ENCODE results near the gene SNTA1. TPM values are rescaled to one million over a fixed set of nuclear protein-coding genes. Genes with fewer than 3 reads are reported as not detected.
"Not testable (repeated sequence)": the region's sequence is repeated elsewhere in the genome, so short reads cannot be mapped to it uniquely, and the experiment has no call there.

SNTA1 gene
- total RNA-seq, 2 experiments from 2014 or later, result 36.6 to 44.8 TPM

DNA sequence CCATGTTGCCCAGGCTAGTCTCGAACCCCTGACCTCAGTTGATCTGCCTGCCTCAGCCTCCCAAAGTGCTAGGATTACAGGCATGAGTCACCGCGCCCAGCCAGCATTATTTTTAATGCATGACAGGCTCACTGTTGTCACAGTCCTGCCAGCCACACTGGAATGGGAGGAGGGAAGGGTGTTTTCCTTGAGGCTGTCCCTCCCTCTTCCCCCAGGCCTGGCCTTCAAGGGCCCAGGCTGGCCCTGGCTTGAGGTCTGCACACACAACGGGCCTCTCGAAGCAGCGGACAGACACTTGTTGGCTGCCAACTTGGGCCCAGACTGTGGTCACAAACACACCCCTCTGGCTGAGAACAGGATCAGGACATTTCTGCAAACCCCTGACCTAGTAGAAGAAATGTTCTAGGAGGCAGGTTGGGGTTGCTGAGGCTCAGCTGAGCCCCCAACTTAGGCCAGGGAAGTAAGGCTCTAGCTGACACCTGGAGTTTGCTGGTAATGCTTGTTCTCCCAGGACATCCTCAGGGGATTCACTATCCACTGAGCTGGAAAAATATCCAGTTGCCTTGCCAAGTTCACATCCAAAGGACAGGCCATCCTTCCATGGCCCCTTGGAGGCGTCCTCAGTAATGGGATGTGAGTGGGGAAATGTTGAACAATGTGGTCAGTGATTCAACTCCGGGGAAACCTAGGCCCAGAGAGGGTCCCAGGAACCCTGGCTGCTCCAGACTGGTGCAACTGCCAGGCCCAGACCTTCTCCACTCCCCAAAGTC is 9.9 kb downstream of the SNTA1 start:
- no TSS peak for BruUV-seq (replicated peaks)
- CTCF ChIA-PET (ENCODE audit: unreplicated experiment), result no interaction called here
- TF ChIP-seq EZH2phosphoT487 (IDR thresholded peaks at IDR 0.05; ENCODE audit: borderline replicate concordance, low read depth, low read length) (no peak), CTCF (conservative IDR thresholded peaks at IDR 0.05; ENCODE audit: low read length) (no peak)
- POLR2A ChIA-PET, result interaction anchor here (0.6 to 1.1 kb wide), 2 partner anchors 10 to 12 kb away, joined by 4 to 5 read pairs; partner anchors contain the start of gene SNTA1
- Histone ChIP-seq H3K4me1 (ENCODE audit: insufficient read depth, low read length, poor library complexity, severe bottlenecking) (peaks cover 5% of the 10 kb centered on the region), H3K4me3 (ENCODE audit: low read depth, low read length, poor library complexity, severe bottlenecking) (no peak overlapping the region), H4K20me1 (ENCODE audit: insufficient read depth, low read length) (no peaks in the 10 kb centered on the region), H3K36me3 (ENCODE audit: insufficient read depth, low read length) (peaks cover 77% of the 10 kb centered on the region), H3K9me3 (ENCODE audit: low read length) (no peaks in the 10 kb centered on the region), H3K4me2 (ENCODE audit: low read length) (no peak overlapping the region), H2AFZ (ENCODE audit: low read length) (no peak overlapping the region), H3K79me2 (ENCODE audit: insufficient read depth, low read depth, low read length) (no peaks in the 10 kb centered on the region), H3K9me2 (ENCODE audit: insufficient read depth, low read length) (no peaks in the 10 kb centered on the region), H3K27ac (ENCODE audit: low read depth, low read length, poor library complexity, severe bottlenecking) (no peak overlapping the region)
- no peak for DNase-seq (ENCODE audit: low spot score)
- intact Hi-C loops (cut with micrococcal nuclease; ENCODE audit: unreplicated experiment), result no loop called here

DNA sequence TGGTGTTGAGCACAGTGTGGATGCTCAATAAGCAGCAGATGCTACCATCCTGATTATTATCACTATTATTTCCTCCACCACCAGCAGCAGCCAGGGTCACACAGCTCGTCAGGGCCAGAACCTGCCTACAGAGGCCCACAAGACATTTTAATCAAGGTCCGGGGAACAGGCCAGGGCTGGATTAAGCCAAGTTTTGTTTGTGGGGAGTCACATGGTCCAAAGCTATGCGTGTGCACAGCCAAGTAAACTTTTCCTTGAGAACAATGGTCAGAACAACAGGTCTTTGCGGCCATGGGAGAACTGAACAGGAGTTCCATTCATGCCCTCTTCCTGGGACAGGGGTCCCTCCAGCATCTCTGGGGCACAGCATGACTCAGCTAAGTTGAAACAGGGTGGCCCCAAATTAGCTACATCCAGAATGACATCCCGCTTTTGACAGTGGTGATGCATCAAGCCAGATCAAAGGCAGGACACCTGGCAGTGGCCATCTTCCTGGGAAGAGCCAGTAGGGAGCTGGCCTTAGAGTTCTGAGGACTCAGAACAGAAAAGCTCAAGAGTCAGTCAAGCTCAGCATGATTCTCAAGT is 11.7 kb downstream of the SNTA1 start:
- BruUV-seq (replicated peaks), result no TSS peak
- POLR2A ChIA-PET, result interaction anchor here (0.6 kb wide), 1 partner anchor 931 kb away, joined by 3 read pairs; no protein-coding TSS in a partner anchor
- peaks cover 79% of the 10 kb centered on the region for H3K36me3 ChIP-seq (ENCODE audit: insufficient read depth, low read length)
- H3K4me3 ChIP-seq (ENCODE audit: low read depth, low read length, poor library complexity, severe bottlenecking), result no peak overlapping the region
- H3K4me2 ChIP-seq (ENCODE audit: low read length), result no peak overlapping the region
- no peaks in the 10 kb centered on the region for H3K9me3 ChIP-seq (ENCODE audit: low read length)
- DNase-seq (ENCODE audit: low spot score), result no peak
- TF ChIP-seq CTCF (conservative IDR thresholded peaks at IDR 0.05; ENCODE audit: low read length) (no peak), EZH2phosphoT487 (IDR thresholded peaks at IDR 0.05; ENCODE audit: borderline replicate concordance, low read depth, low read length) (no peak)
- CTCF ChIA-PET (ENCODE audit: unreplicated experiment), result no interaction called here
- H2AFZ ChIP-seq (ENCODE audit: low read length), result no peak overlapping the region
- H3K9me2 ChIP-seq (ENCODE audit: insufficient read depth, low read length), result no peaks in the 10 kb centered on the region
- no peaks in the 10 kb centered on the region for H3K4me1 ChIP-seq (ENCODE audit: insufficient read depth, low read length, poor library complexity, severe bottlenecking)
- no peak overlapping the region for H3K27ac ChIP-seq (ENCODE audit: low read depth, low read length, poor library complexity, severe bottlenecking)
- no peaks in the 10 kb centered on the region for H4K20me1 ChIP-seq (ENCODE audit: insufficient read depth, low read length)
- intact Hi-C loops (cut with micrococcal nuclease; ENCODE audit: unreplicated experiment), result no loop called here
- no peaks in the 10 kb centered on the region for H3K79me2 ChIP-seq (ENCODE audit: insufficient read depth, low read depth, low read length)

GRCh38 chr20:33423875-33424274 is 19.7 kb downstream of the SNTA1 start:
- CTCF ChIA-PET (ENCODE audit: unreplicated experiment); DNase-seq (ENCODE audit: low spot score); H3K9me2 ChIP-seq (ENCODE audit: insufficient read depth, low read length); intact Hi-C loops (cut with micrococcal nuclease; ENCODE audit: unreplicated experiment); H3K4me2 ChIP-seq (ENCODE audit: low read length); BruUV-seq (replicated peaks); H3K4me1 ChIP-seq (ENCODE audit: insufficient read depth, low read length, poor library complexity, severe bottlenecking); H3K9me3 ChIP-seq (ENCODE audit: low read length); H3K27ac ChIP-seq (ENCODE audit: low read depth, low read length, poor library complexity, severe bottlenecking); H3K79me2 ChIP-seq (ENCODE audit: insufficient read depth, low read depth, low read length); H3K4me3 ChIP-seq (ENCODE audit: low read depth, low read length, poor library complexity, severe bottlenecking); H2AFZ ChIP-seq (ENCODE audit: low read length); H4K20me1 ChIP-seq (ENCODE audit: insufficient read depth, low read length): not testable (repeated sequence)
- POLR2A ChIA-PET, result interaction anchor here (1.9 kb wide), 1 partner anchor 18 kb away, joined by 4 read pairs; no protein-coding TSS in a partner anchor
- H3K36me3 ChIP-seq (ENCODE audit: insufficient read depth, low read length), result peaks cover 45% of the 10 kb centered on the region

Measured in OCI-LY7 (cell line).